GM21737 (cell line): ENCODE data around the gene KHSRP.
"Not testable (repeated sequence)": the region's sequence is repeated elsewhere in the genome, so short reads cannot be mapped to it uniquely, and the experiment has no call there.

Experiments
- ATAC-seq: cut with Tn5 transposase; IDR thresholded peaks from one replicate; pipeline ENCODE4 v1.9.1; 2021; ENCODE audit warnings: mild to moderate bottlenecking, moderate library complexity; ENCODE audit not compliant: unreplicated experiment

KHSRP gene

GRCh38 chr19:6421075-6422014, 3.3 kb downstream of the KHSRP start:
- ATAC-seq = no peak

GRCh38 chr19:6418562-6418932, 6.1 kb downstream of the KHSRP start:
- no peak for ATAC-seq

GRCh38 chr19:6417713-6418561, 6.7 kb downstream of the KHSRP start:
- ATAC-seq = no peak

- no peak for ATAC-seq
Measured at GRCh38 chr19:6416658-6417405, 7.8 kb downstream of the KHSRP start.

GRCh38 chr19:6415591-6416190, 8.9 kb downstream of the KHSRP start:
- no peak for ATAC-seq

- no peak for ATAC-seq
Measured at GRCh38 chr19:6414793-6415590, 9.6 kb downstream of the KHSRP start.

- no peak for ATAC-seq
Measured at GRCh38 chr19:6413721-6414643, 10.6 kb downstream of the KHSRP start.

- ATAC-seq = no peak
Measured at GRCh38 chr19:6413291-6413690, 11.3 kb downstream of the KHSRP start.

- no peak for ATAC-seq
Measured at GRCh38 chr19:6412447-6413091, 12.0 kb downstream of the KHSRP start.

GRCh38 chr19:6412061-6412446, 12.6 kb downstream of the KHSRP start:
- no peak for ATAC-seq

- no peak for ATAC-seq
Measured at GRCh38 chr19:6409346-6409745, 15.3 kb downstream of the KHSRP start.

GRCh38 chr19:6406401-6406800, 18.2 kb downstream of the KHSRP start:
- no peak for ATAC-seq

- ATAC-seq = no peak
Measured at GRCh38 chr19:6402837-6403608, 21.6 kb downstream of the KHSRP start.

- no peak for ATAC-seq
Measured at GRCh38 chr19:6402058-6402457, 22.6 kb downstream of the KHSRP start.

GRCh38 chr19:6400062-6400944, 24.3 kb downstream of the KHSRP start:
- not testable (repeated sequence) for ATAC-seq

- no peak for ATAC-seq
Measured at GRCh38 chr19:6396305-6396704, 28.3 kb downstream of the KHSRP start.

- ATAC-seq = no peak
Measured at GRCh38 chr19:6394831-6395230, 29.8 kb downstream of the KHSRP start.
